HL-60/S4 (cell line): ENCODE measurements around the gene GGPS1.
"Not testable (repeated sequence)": the region's sequence is repeated elsewhere in the genome, so short reads cannot be mapped to it uniquely, and the experiment has no call there.

Experiments
- in situ Hi-C: fragments of 300-500 bp; cut with MboI; formaldehyde crosslinking; loops from 2 replicates; pipeline ENCODE4 v1.14.3; 2022; ENCODE audit warnings: low sequenced_read_pairs

The GGPS1 gene

DNA sequence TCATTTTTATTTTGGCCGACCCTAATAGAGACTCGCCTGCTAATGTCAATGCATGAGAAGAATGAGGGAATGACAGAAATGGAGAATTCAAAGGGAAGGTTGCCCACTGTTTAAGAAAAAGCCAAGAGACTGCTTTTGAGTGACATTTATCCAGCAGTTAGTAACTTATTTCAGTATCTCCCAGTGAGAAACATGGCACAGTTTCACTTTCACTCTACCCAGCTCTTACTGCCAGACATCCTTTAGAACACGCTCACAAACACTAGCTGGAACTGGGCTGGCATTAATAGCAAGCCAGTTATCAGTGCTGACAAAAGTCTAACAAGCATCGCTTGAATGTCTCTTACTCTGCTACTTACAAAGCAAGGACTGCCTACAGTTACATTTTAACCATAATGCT is 8.5 kb downstream of the GGPS1 start:
- in situ Hi-C loops = no loop called here

- in situ Hi-C loops = no loop called here
Observed at GRCh38 chr1:235339746-235340145, 11.4 kb downstream of the GGPS1 start.

DNA sequence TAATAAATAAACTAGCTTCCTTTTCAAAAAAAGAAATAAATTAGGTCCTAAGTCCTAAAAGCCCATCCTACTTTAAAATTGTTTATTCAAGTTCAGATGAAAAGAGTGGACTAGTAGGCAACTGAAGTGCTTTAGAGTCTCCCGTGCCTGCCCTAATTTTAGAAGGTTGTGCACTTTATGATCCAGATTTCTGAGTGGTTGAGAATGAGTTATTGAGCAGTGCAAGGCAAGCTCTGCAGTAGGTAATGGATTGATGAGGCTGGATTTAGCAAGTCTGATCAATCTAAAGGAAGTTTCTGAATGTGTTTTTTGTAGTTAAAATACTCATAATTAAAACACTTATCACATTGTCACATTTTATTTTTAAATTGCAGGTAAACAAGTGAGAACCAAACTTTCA is 13.0 kb downstream of the GGPS1 start:
- in situ Hi-C loops = no loop called here

DNA sequence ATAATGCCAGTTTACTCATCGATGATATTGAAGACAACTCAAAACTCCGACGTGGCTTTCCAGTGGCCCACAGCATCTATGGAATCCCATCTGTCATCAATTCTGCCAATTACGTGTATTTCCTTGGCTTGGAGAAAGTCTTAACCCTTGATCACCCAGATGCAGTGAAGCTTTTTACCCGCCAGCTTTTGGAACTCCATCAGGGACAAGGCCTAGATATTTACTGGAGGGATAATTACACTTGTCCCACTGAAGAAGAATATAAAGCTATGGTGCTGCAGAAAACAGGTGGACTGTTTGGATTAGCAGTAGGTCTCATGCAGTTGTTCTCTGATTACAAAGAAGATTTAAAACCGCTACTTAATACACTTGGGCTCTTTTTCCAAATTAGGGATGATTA is 13.7 kb downstream of the GGPS1 start:
- in situ Hi-C loops = no loop called here

GRCh38 chr1:235342471-235342870 is 14.1 kb downstream of the GGPS1 start:
- in situ Hi-C loops = no loop called here

DNA sequence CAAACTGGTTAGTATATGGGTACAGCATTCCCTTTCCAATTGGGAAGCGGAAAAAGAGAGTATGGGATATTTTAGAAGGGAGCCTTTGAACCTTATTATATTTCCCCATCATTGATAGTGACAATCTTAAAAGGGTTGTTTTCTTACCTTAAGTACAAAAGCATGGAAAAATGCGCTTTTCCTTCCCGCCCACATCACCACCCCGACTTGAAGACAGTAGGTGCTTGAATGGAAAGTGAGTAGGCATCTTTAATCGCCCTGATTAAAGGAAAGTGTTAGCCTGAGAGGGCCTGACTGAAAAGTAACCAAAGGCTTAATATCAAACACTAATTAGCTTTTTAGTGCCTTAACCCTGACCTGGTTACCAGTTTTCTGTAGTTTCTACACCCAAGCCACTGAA is 15.4 kb downstream of the GGPS1 start:
- in situ Hi-C loops = no loop called here

- in situ Hi-C loops = no loop called here
Observed at GRCh38 chr1:235351441-235351840, 23.1 kb downstream of the GGPS1 start.

- in situ Hi-C loops = no loop called here
Observed at GRCh38 chr1:235351898-235352297, 23.5 kb downstream of the GGPS1 start.

- in situ Hi-C loops = no loop called here
Observed at GRCh38 chr1:235357485-235358373, 29.4 kb downstream of the GGPS1 start.

- in situ Hi-C loops = no loop called here
Observed at GRCh38 chr1:235358899-235359298, 30.5 kb downstream of the GGPS1 start.

GRCh38 chr1:235364189-235364588 is 35.8 kb downstream of the GGPS1 start:
- in situ Hi-C loops = not testable (repeated sequence)

GRCh38 chr1:235366286-235366685 is 37.9 kb downstream of the GGPS1 start:
- in situ Hi-C loops = no loop called here

- in situ Hi-C loops = no loop called here
Observed at GRCh38 chr1:235367000-235367908, 38.9 kb downstream of the GGPS1 start, which contains the start of gene TBCE. TBCE (plus strand) TSS chr1:235367427; CDS start chr1:235380050, 12,623 bp downstream.

DNA sequence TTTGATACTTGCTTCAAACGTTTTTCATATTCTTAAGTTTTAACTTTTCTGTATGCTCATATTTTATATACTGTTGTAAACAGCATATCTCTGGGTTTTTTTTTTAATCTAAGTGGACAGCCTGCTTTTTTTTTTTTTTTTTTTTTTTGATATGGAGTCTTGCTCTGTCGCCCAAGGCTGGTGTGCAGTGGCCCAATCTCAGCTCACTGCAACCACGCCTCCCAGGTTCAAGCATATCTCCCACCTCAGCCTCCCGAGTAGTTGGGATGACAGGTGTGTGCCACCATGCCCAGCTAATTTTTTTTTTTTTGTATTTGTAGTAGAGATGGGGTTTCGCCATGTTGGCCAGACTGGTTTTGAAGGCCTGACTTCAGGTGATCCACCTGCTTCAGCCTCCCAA is 40.1 kb downstream of the GGPS1 start:
- in situ Hi-C loops = no loop called here

DNA sequence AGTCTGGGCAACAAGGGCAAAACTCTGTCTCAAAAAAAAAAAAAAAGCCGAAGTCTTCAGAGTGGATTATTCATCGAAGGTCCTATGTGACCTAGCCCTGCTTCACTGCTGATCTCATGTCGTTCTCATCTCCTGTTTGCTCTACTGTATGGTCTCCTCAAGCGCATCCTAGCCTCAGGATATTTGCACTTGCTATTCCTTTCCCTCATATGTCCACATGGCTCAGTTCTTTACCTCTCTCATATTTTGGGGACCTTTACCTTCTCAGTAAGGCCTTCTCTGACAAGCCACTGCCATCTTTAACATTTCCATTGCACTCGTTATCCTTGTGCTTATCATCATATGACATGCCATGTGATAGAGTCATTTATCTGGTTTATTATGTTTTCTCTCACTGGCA is 41.4 kb downstream of the GGPS1 start:
- in situ Hi-C loops = no loop called here

DNA sequence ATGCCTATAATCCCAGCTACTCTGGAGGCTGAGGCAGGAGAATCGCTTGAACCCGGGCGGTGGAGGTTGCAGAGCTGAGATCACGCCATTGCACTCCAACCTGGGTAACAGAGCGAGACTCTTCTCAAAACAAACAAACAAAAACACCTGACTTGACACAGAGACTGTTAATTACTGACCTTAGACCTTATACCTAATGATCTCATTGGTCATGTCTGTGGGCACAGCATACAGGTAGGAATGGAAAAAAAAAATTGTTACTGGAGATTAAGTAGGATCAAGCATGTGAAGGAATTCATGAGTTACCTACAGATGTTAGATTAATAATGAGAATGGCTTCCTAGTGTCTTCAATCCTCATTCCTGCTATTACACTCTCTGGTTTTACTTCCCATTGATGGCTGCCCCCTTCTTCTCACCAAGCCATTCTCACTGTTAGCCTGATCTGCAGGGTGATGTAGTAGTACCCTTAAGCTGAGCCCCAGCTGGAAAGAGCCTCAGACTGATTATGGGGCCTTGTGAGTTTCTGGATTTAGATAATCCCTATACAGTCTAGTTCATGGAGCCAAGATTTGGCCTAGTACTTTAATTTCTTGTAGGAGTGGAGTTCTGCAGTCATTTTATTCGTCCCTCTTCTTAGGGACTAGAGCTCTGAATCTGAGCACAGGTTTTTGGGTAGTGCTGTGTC is 47.7 kb downstream of the GGPS1 start:
- in situ Hi-C loops = no loop called here

- in situ Hi-C loops = not testable (repeated sequence)
Observed at GRCh38 chr1:235378134-235378735, 49.9 kb downstream of the GGPS1 start.

GRCh38 chr1:235381955-235382739 is 53.8 kb downstream of the GGPS1 start:
- in situ Hi-C loops = not testable (repeated sequence)

DNA sequence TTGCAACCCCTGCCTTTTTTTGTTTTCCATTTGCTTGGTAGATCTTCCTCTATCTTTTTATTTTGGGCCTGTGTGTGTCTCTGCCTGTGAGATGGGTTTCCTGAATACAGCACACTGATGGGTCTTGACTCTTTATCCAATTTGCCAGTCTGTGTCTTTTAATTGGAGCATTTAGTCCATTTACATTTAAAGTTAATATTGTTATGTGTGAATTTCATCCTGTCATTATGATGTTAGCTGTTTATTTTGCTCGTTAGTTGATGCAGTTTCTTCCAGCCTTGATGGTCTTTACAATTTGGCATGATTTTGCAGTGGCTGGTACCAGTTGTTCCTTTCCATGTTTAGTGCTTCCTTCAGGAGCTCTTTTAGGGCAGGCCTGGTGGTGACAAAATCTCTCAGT is 57.3 kb downstream of the GGPS1 start:
- in situ Hi-C loops = not testable (repeated sequence)

- in situ Hi-C loops = no loop called here
Observed at GRCh38 chr1:235391874-235392273, 63.5 kb downstream of the GGPS1 start.
